ENCODE results near the gene CCDC194.

DNA sequence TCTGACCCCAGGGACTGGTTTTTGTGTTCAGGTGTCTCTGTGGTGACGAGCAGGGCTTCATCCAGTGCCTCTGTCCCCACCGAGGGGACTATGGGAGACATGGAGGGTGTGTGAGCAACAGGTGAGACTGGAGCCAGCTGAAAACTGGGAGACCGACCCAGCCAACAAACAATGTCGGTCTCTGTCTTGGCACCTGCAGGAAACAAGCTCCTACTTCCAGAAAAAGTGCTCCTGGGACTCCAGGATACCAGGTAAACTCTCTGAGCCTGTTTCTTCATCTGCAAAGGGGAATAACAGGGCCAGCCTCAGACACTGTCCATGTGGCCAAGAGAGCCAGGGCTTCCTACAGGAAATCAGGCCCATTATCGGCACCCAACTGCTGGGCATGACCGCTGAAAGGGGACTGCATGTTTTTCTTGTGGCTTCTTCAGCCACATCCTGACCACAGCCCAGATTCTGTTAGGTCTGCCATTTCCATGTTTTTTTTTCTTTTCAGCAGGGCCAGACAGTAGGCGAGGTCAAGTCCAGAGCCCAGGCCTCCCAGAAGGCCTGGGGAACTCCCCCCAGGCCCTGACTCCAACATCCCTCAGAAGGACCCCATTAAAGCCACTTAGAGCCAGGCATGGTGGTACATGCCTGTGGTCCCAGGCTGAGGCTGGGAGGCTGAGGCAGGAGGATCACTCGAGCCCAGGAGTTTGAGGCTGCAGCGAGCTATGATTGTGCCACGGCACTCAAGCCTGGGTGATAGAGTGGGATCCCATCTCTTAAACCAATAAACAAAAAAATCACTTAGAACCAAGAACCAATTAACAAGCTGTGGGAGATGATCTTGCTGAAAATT is 12.3 kb upstream of the CCDC194 start:
- TF ChIP-seq, protein P1, sequence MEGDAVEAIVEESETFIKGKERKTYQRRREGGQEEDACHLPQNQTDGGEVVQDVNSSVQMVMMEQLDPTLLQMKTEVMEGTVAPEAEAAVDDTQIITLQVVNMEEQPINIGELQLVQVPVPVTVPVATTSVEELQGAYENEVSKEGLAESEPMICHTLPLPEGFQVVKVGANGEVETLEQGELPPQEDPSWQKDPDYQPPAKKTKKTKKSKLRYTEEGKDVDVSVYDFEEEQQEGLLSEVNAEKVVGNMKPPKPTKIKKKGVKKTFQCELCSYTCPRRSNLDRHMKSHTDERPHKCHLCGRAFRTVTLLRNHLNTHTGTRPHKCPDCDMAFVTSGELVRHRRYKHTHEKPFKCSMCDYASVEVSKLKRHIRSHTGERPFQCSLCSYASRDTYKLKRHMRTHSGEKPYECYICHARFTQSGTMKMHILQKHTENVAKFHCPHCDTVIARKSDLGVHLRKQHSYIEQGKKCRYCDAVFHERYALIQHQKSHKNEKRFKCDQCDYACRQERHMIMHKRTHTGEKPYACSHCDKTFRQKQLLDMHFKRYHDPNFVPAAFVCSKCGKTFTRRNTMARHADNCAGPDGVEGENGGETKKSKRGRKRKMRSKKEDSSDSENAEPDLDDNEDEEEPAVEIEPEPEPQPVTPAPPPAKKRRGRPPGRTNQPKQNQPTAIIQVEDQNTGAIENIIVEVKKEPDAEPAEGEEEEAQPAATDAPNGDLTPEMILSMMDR (IDR thresholded peaks at IDR 0.05): no peak
- TF ChIP-seq POLR2AphosphoS5 (IDR thresholded peaks at IDR 0.05) (no peak), POLR2A (IDR thresholded peaks at IDR 0.05) (no peak)
